Measurements from ENCODE around the gene TIMM13. TPM values are rescaled to one million over a fixed set of nuclear protein-coding genes. Genes with fewer than 3 reads are reported as not detected.

TIMM13 gene
- total and polyA plus RNA-seq, 4 donors = 27.2 to 103 (median 80.8) TPM

DNA sequence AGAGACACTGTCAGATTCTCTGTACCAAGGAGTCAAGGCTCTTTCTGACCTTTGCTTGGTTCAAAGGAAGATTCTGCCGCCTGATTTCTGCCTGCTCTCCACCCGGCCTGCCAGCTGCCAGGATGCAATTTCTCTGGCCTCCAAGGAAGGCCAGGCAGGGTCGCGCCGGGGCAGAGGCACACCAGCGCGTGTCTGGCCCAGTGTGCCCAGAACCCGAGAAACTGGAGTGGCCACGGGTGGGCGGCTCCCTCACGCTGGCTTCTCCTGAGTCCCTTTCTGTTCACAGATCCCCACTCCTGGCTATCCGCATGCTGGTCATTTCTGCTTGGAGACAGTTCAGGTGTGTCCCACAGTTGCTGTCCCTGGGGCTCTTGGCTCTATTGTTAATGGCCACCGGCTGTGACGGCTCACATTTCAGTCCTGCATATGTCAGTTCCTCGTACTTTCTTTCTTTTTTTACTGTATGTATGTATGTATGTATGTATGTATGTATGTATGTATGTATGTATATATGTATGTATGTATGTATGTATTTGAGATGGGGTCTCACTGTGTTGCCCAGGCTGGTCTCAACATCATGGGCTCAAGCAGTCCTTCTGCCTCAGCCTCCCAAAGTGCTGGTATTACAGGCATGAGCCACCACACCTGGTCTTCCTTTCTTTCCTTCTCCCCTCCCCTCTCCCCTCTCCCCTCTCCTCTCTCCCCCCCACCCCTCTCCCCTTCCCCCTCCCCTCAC lies 50.4 kb downstream of the TIMM13 start:
- 78 to 86% methylated on average over 15 of the region's 15 CpGs for WGBS, 2 donors
- Histone ChIP-seq H3K4me3 (no peak overlapping the region), H3K9ac (ENCODE audit: insufficient read depth in 1 of 2, low read length in 2 of 2) (no peak overlapping the region), H3K27me3 (ENCODE audit: control insufficient read depth in 3 of 3, insufficient read depth in 3 of 3, low read length in 2 of 3) (peaks cover 0 to 3% (median 0%) of the 10 kb centered on the region in 3 donors), H3K9me3 (ENCODE audit: control insufficient read depth in 4 of 4, insufficient read depth in 3 of 4, low read length in 3 of 4) (peaks cover 0 to 6% (median 1%) of the 10 kb centered on the region in 4 donors), H3K36me3 (ENCODE audit: control insufficient read depth in 4 of 4, insufficient read depth in 4 of 4, low read length in 4 of 4) (no peaks in the 10 kb centered on the region), H3K27ac (ENCODE audit: low read depth in 1 of 2, low read length in 1 of 2) (no peak overlapping the region), H3K4me1 (ENCODE audit: control insufficient read depth in 5 of 5, insufficient read depth in 5 of 5, low read length in 5 of 5) (peaks cover 0 to 1% (median 0%) of the 10 kb centered on the region in 5 donors)
- no peak for TF ChIP-seq CTCF (IDR thresholded peaks at IDR 0.05; ENCODE audit: control extremely low read depth, extremely low read depth)
- ATAC-seq (ENCODE audit: insufficient read depth, low FRiP score) (no peak), DNase-seq (no peak)

Other genes starting within 250 kb of the TIMM13 start
- 10 to 100 TPM; 64.4 to 64.6 TPM for gene PLEKHJ1, start 191.3 kb downstream of the TIMM13 start, total RNA-seq
- 10 to 100 TPM; 70.1 to 76.4 TPM for gene PLEKHJ1, start 191.3 kb downstream of the TIMM13 start, polyA plus RNA-seq
- gene SF3A2, start 190.8 kb downstream of the TIMM13 start, total RNA-seq = 100 to 1,000 TPM in 1 of 2 donors, 10 to 100 TPM in 1; 67.5 to 113 TPM
- 10 to 100 TPM; 37.2 to 58.5 TPM for gene SF3A2, start 190.8 kb downstream of the TIMM13 start, polyA plus RNA-seq
- 1 to 10 TPM; 2.1 to 3.5 TPM for gene AMH, start 178.3 kb downstream of the TIMM13 start, total RNA-seq
- 1 to 10 TPM in 1 of 2 donors, under 1 TPM in 1; 0.73 to 1.4 TPM for gene AMH, start 178.3 kb downstream of the TIMM13 start, polyA plus RNA-seq
- 1 to 10 TPM in 1 of 2 donors, under 1 TPM in 1; 0.61 to 2.3 TPM for gene JSRP1, start 171.2 kb downstream of the TIMM13 start, total RNA-seq
- gene JSRP1, start 171.2 kb downstream of the TIMM13 start, polyA plus RNA-seq = 1 to 10 TPM in 1 of 2 donors, under 1 TPM in 1; 0.69 to 1.1 TPM
- 1 to 10 TPM in 1 of 2 donors, under 1 TPM in 1; 0.31 to 6.7 TPM for gene PEAK3, start 145.4 kb downstream of the TIMM13 start, total RNA-seq
- gene PEAK3, start 145.4 kb downstream of the TIMM13 start, polyA plus RNA-seq = 1 to 10 TPM in 1 of 2 donors, under 1 TPM in 1; 0.81 to 7.4 TPM
- under 1 TPM in 1 of 2 donors, not detected in 1; 0.21 TPM for gene LINGO3, start 119.4 kb downstream of the TIMM13 start, total RNA-seq
- gene LINGO3, start 119.4 kb downstream of the TIMM13 start, polyA plus RNA-seq = 1 to 10 TPM in 1 of 2 donors, under 1 TPM in 1; 0.10 to 1.0 TPM
- gene LSM7, start 99.0 kb downstream of the TIMM13 start, total RNA-seq = 10 to 100 TPM; 54.9 to 92.1 TPM
- gene LSM7, start 99.0 kb downstream of the TIMM13 start, polyA plus RNA-seq = 100 to 1,000 TPM; 291 to 307 TPM
- 10 to 100 TPM; 42.8 to 86.1 TPM for gene SPPL2B, start 98.9 kb downstream of the TIMM13 start, total RNA-seq
- gene SPPL2B, start 98.9 kb downstream of the TIMM13 start, polyA plus RNA-seq = 10 to 100 TPM; 34.4 to 54.8 TPM
- gene TMPRSS9, start 67.3 kb downstream of the TIMM13 start, total RNA-seq = under 1 TPM in 1 of 2 donors, not detected in 1; 0.09 TPM
- under 1 TPM; 0.05 to 0.37 TPM for gene TMPRSS9, start 67.3 kb downstream of the TIMM13 start, polyA plus RNA-seq
- 10 to 100 TPM; 19.1 to 42.9 TPM for gene LMNB2, start 29.4 kb upstream of the TIMM13 start, total RNA-seq
- 10 to 100 TPM; 19.7 to 37.0 TPM for gene LMNB2, start 29.4 kb upstream of the TIMM13 start, polyA plus RNA-seq
- gene GADD45B, start 48.5 kb upstream of the TIMM13 start, total RNA-seq = 10 to 100 TPM; 81.0 to 92.7 TPM
- 100 to 1,000 TPM in 1 of 2 donors, 10 to 100 TPM in 1; 92.4 to 405 TPM for gene GADD45B, start 48.5 kb upstream of the TIMM13 start, polyA plus RNA-seq

All from lung (tissue), 12 donors.